GM12892 (cell line): Measurements from ENCODE around the gene BICDL2.
"Not testable (repeated sequence)": the region's sequence is repeated elsewhere in the genome, so short reads cannot be mapped to it uniquely, and the experiment has no call there.

Experiments
- POLR2A ChIP-seq: IDR thresholded peaks from 2 replicates; pipeline ENCODE4 v1.6.1; 2011; ENCODE audit warnings: low read depth, low read length, control low read depth
- POLR2AphosphoS5 ChIP-seq: IDR thresholded peaks from 2 replicates; pipeline ENCODE4 v1.6.1; 2011; ENCODE audit warnings: low read depth, low read length, control low read depth

DNA sequence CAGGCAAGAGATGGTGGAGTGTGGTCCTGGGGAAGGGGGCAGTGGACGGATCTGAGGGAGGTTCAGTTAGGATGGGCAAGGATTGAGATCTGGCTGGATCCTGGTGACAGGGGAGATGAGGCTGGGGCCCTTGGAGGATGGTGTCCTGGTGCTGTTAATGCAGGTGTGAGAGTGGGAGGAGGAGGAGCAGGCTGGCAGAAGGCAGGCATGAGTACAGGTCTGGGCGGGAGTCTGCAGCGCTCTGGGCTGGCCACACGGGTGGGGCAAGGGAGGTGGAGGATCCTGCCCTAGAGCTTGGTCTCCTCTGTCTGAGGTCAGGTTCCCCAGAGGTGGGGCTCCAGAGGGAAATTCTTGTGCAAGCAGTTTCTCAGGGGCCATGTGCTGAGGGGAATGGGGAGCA, 35.4 kb upstream of the BICDL2 start:
- TF ChIP-seq POLR2AphosphoS5, POLR2A: not testable (repeated sequence)
